Common myeloid progenitor, CD34-positive (primary cell): ENCODE data around the gene FKBP5.

Experiments used
- CTCF ChIA-PET: fragments of 350-600 bp; sonication (Branson Sonifier 250); formaldehyde crosslinking; loops from one replicate; lab custom pipeline; 2021; ENCODE audit warnings: antibody characterized with exemption; lab: Charles Lee
- POLR2A ChIA-PET: fragments of 350-600 bp; sonication (Branson Sonifier 250); formaldehyde crosslinking; loops from one replicate; lab custom pipeline; 2021; ENCODE audit warnings: antibody characterized with exemption; lab: Charles Lee
- DNase-seq, 3 donors: peaks; one replicate each; pipeline versions ENCODE4 v3.0.0 to v3.0.0-alpha.2; 2013
- H3K27ac ChIP-seq, 2 experiments: 1 replicate in 1 of 2; 2 replicates in 1 of 2; pipeline ENCODE4 v1.7.0; 2013; ENCODE audit warnings: inconsistent platforms in 2 of 2, low read length in 2 of 2, mild to moderate bottlenecking in 2 of 2, low read depth in 1 of 2, moderate library complexity in 1 of 2; ENCODE audit not compliant: severe bottlenecking in 2 of 2, insufficient read depth in 1 of 2, poor library complexity in 1 of 2
- H3K27me3 ChIP-seq, 5 experiments: replicated peaks in 2 of 5; 1 replicate in 3 of 5; 2 replicates in 2 of 5; pipeline versions ENCODE4 v1.6.1 to v1.7.0; 2013; ENCODE audit warnings: low read length in 4 of 5, mild to moderate bottlenecking in 2 of 5, moderate library complexity in 2 of 5, inconsistent platforms in 1 of 5; ENCODE audit not compliant: insufficient read depth in 5 of 5, control insufficient read depth in 4 of 5
- H3K36me3 ChIP-seq, 4 experiments: 1 replicate in 2 of 4; 2 replicates in 2 of 4; pipeline versions ENCODE4 v1.6.1 to v1.7.0; 2013; ENCODE audit warnings: low read length in 3 of 4, control low read depth in 1 of 4, mild to moderate bottlenecking in 1 of 4; ENCODE audit not compliant: control insufficient read depth in 4 of 4, insufficient read depth in 4 of 4
- H3K4me1 ChIP-seq, 4 experiments: 1 replicate in 3 of 4; 2 replicates in 1 of 4; pipeline versions ENCODE4 v1.6.1 to v1.7.1; 2013; ENCODE audit warnings: low read length in 3 of 4, mild to moderate bottlenecking in 3 of 4, control low read depth in 1 of 4, inconsistent platforms in 1 of 4, moderate library complexity in 1 of 4; ENCODE audit not compliant: control insufficient read depth in 4 of 4, insufficient read depth in 4 of 4; ENCODE audit errors: control extremely low read depth in 1 of 4
- H3K4me3 ChIP-seq, 7 experiments: 1 replicate in 4 of 7; 2 replicates in 3 of 7; pipeline versions ENCODE4 v1.5.1 to v1.7.0; 2013; ENCODE audit warnings: mild to moderate bottlenecking in 7 of 7, low read length in 6 of 7, moderate library complexity in 6 of 7, inconsistent platforms in 2 of 7, low read depth in 2 of 7, control low read depth in 1 of 7; ENCODE audit not compliant: insufficient read depth in 4 of 7, control insufficient read depth in 1 of 7; ENCODE audit errors: extremely low read depth in 1 of 7
- H3K9me3 ChIP-seq, 5 experiments: 1 replicate in 4 of 5; 2 replicates in 1 of 5; pipeline versions ENCODE4 v1.6.1 to v1.7.1; 2013; ENCODE audit warnings: low read length in 4 of 5, mild to moderate bottlenecking in 2 of 5, inconsistent platforms in 1 of 5, low read depth in 1 of 5, moderate library complexity in 1 of 5; ENCODE audit not compliant: control insufficient read depth in 4 of 5, insufficient read depth in 2 of 5; ENCODE audit errors: control extremely low read depth in 1 of 5
- WGBS: methylation state at CpG from one replicate; pipeline ENCODE4 v1.1.5; 2013; ENCODE audit not compliant: insufficient coverage; 5-methylcytosine and 5-hydroxymethylcytosine counted together

FKBP5 gene

DNA sequence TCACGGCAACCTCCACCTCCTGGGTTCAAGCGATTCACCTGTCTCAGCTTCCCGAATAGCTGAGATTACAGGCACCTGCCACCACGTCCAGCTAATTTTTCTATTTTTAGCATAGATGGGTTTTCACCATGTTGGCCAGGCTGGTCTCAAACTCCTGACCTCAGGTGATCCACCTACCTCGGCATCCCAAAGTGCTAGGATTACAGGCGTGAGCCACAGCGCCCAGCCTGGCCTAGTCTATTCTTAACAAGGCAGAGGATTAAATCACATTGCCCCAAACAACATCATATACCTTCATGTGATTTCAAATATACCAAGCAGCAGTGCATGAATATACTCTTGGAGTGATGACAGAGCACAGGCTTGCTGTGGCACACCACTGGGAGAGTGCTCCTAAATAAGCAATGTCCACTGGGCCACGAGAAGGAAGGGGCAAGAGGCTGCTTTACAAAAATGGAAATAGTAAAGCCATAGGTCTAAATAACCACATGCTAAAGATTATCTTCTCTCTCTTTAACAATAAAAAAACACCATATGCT, 99.4 kb downstream of the FKBP5 start:
- no peak for DNase-seq

DNA sequence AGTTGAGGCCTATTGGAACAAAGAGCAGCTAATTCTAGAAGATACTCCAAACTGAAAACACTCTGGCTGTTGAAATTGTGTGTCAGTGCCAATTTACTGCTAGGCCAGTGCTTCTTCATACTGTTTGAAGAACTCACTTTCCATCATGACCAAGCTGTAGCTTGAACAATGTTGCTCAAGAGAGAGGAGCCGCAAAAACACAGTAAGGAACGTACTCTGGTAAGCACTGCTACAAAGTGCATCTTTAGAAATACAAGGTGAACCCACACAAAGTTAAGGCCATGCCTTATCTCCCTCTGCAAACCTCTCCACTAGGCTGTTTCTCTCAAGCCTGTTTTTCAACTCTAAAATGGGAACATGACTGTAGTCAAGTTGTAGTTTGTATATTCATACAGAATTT, 101.5 kb downstream of the FKBP5 start:
- no peaks in the 10 kb centered on the region for H3K27me3 ChIP-seq
- POLR2A ChIA-PET, result no interaction called here
- no peak overlapping the region for H3K27ac ChIP-seq
- no peak overlapping the region for H3K4me3 ChIP-seq
- H3K36me3 ChIP-seq, result peaks cover 9 to 71% (median 31%) of the 10 kb centered on the region in 4 experiments
- CTCF ChIA-PET, result interaction anchor here (0.9 to 10.5 kb wide), 9 partner anchors 9 to 152 kb away, joined by 3 to 102 read pairs (median 3); partner anchors contain the start of gene ARMC12
- 95% methylated on average over 2 of the region's 2 CpGs for WGBS
- no peaks in the 10 kb centered on the region for H3K9me3 ChIP-seq
- DNase-seq, result no peak
- peaks cover 0 to 8% (median 5%) of the 10 kb centered on the region in 4 experiments for H3K4me1 ChIP-seq

More for the DNA sequence above, 99.4 kb downstream of the FKBP5 start:
- ChIA-PET POLR2A (no interaction called here), CTCF (interaction anchor here (0.6 to 10.5 kb wide), 6 partner anchors 15 to 149 kb away, joined by 3 to 102 read pairs (median 6); partner anchors contain the start of gene ARMC12)
- Histone ChIP-seq H3K27me3 (no peaks in the 10 kb centered on the region), H3K27ac (no peak overlapping the region), H3K9me3 (no peaks in the 10 kb centered on the region), H3K4me3 (no peak overlapping the region), H3K36me3 (peaks cover 6 to 63% (median 34%) of the 10 kb centered on the region in 4 experiments), H3K4me1 (peaks cover 0 to 7% (median 5%) of the 10 kb centered on the region in 4 experiments)
- WGBS, result 100% methylated on average over 7 of the region's 8 CpGs

DNA sequence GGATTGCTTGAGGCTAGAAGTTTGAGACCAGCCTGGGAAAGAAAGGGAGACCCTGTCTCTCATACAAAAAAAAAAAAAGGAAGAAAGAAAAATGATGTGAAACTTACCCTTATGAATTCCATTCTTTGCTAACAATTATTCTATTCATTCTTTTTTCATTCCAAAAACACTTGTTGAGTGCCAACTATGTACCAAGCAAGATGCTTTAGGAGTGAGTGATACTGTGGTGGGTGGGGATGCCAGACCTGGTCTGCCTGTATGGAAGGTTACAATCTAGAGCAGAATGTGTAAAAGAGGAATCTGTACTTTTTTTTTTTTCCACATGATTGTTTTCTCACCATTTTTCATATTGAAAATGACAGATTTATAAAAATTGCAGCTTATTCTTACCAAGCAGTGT, 102.2 kb downstream of the FKBP5 start:
- H3K4me3 ChIP-seq, result no peak overlapping the region
- H3K27ac ChIP-seq, result peak overlapping the region in 1 of 2 experiments; percentile 39
- H3K9me3 ChIP-seq, result no peaks in the 10 kb centered on the region
- ChIA-PET POLR2A (no interaction called here), CTCF (interaction anchor here (1.2 to 10.5 kb wide), 5 partner anchors 34 to 152 kb away, joined by 3 to 102 read pairs (median 6); partner anchors contain the start of gene ARMC12)
- H3K27me3 ChIP-seq, result no peaks in the 10 kb centered on the region
- H3K36me3 ChIP-seq, result peaks cover 9 to 73% (median 33%) of the 10 kb centered on the region in 4 experiments
- H3K4me1 ChIP-seq, result peaks cover 0 to 8% (median 5%) of the 10 kb centered on the region in 4 experiments
- no peak for DNase-seq

DNA sequence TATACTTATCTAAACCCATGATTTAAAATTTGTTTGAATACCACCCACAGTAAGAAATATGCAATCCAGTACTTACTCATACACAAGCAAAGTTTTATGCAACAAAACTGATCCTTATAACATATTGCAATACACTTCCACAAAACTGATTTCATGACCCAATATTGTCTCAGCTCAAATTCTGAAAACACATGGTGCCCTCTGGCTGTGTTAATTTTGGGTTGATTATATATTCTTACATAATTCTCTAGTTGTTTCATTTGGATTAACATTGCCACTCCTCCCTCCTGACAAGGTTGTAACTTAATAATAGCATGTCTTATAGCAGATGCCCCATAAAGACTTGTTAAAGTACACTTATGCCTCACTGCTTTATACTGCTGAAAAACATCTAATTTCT, 103.1 kb downstream of the FKBP5 start:
- CTCF ChIA-PET, result interaction anchor here (0.7 to 8.3 kb wide), 10 partner anchors 9 to 156 kb away, joined by 3 to 91 read pairs (median 8); partner anchors contain the start of gene ARMC12
- peaks cover 0 to 3% (median 1%) of the 10 kb centered on the region in 4 experiments for H3K4me1 ChIP-seq
- no peak overlapping the region for H3K27ac ChIP-seq
- DNase-seq, result no peak
- H3K9me3 ChIP-seq, result no peaks in the 10 kb centered on the region
- POLR2A ChIA-PET, result no interaction called here
- H3K27me3 ChIP-seq, result no peaks in the 10 kb centered on the region
- H3K4me3 ChIP-seq, result no peak overlapping the region
- peaks cover 9 to 66% (median 35%) of the 10 kb centered on the region in 4 experiments for H3K36me3 ChIP-seq

GRCh38 chr6:35583893-35584688, 104.6 kb downstream of the FKBP5 start:
- Histone ChIP-seq H3K4me1 (peaks cover 0 to 3% (median 0%) of the 10 kb centered on the region in 4 experiments), H3K9me3 (no peaks in the 10 kb centered on the region), H3K27me3 (no peaks in the 10 kb centered on the region), H3K36me3 (peaks cover 9 to 60% (median 32%) of the 10 kb centered on the region in 4 experiments), H3K4me3 (no peak overlapping the region), H3K27ac (no peak overlapping the region)
- peak; percentile 75 to 88 (median 84) for DNase-seq
- ChIA-PET CTCF (interaction anchor here (0.9 to 8.3 kb wide), 21 partner anchors 10 to 167 kb away, joined by 3 to 91 read pairs (median 5); partner anchors contain the start of gene ARMC12), POLR2A (interaction anchor here (0.8 to 1.0 kb wide), 2 partner anchors 18 to 153 kb away, joined by 3 to 5 read pairs; partner anchors contain the start of gene ARMC12)
- 9% methylated on average over 2 of the region's 6 CpGs for WGBS

- POLR2A ChIA-PET, result no interaction called here
Observed at GRCh38 chr6:35582315-35582714, 106.4 kb downstream of the FKBP5 start.

More at GRCh38 chr6:35582315-35582714, 106.4 kb downstream of the FKBP5 start:
- Histone ChIP-seq H3K36me3 (peaks cover 9 to 60% (median 36%) of the 10 kb centered on the region in 4 experiments), H3K27me3 (no peaks in the 10 kb centered on the region), H3K27ac (no peak overlapping the region), H3K9me3 (no peaks in the 10 kb centered on the region), H3K4me3 (no peak overlapping the region), H3K4me1 (peaks cover 0 to 3% (median 0%) of the 10 kb centered on the region in 4 experiments)
- CTCF ChIA-PET, result interaction anchor here (1.0 to 8.3 kb wide), 7 partner anchors 8 to 168 kb away, joined by 3 to 91 read pairs (median 4); partner anchors contain the start of gene ARMC12
- no peak for DNase-seq
- WGBS, result 72% methylated on average over 2 of the region's 2 CpGs
